GM21515 (cell line): ENCODE results near the gene VASN.

Source experiments
- ATAC-seq: cut with Tn5 transposase; IDR thresholded peaks from one replicate; pipeline ENCODE4 v1.9.1; 2021; ENCODE audit not compliant: unreplicated experiment

The VASN gene

DNA sequence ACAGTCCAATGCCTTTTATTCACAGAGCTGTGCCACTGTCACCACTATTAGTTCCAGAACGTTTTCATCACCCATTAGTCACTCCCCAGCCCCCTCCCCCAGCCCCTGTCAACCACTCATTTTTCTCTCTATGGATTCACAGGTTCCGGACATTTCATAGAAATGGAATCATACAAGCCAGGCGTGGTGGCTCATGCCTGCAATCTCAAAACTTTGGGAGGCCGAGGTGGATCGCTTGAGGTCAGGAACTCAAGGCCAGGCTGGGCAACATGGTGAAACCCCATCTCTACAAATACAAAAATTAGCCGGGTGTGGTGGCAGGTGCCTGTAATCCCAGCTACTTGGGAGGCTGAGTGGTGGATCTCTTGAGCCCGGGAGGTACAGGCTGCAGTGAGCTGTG, 19.8 kb upstream of the VASN start:
- ATAC-seq: no peak

DNA sequence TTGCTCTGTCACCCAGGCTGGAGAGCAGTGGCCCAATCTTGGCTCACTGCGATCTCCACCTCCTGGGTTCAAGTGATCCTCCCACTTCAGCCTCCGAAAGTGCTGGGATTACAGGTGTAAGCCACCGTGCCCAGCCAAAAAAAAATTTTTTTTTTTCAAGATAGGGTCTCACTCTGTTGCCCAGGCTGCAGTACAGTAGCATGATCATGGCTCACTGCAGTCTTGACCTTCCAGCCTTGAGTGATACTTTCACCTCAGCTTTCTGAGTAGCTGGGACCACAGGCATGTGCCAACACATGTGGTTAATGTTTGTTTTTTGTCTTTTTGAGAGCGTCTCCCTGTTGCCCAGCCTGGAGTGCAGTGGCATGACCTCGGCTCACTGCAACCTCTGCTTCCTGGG, 18.8 kb upstream of the VASN start:
- ATAC-seq: no peak

DNA sequence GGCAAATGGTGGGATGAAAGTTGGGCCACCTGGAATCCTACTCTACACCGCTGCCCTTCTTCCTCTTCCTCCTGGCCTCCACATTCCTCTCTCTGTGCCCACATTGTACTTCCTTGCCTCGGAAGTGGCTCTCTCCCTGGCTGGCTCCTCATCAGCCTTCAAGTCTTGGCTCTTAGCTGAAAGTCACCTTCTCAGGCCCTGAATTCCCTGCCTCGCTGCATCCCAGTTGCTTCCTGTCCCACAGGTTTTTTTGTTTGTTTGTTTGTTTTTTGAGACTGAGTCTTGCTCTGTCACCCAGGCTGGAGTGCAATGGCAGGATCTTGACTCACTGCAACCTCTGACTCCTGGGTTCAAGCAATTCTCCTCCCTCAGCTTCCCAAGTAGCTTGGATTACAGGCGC, 18.0 kb upstream of the VASN start:
- ATAC-seq: no peak

GRCh38 chr16:4354512-4355409, 16.9 kb upstream of the VASN start:
- no peak for ATAC-seq

DNA sequence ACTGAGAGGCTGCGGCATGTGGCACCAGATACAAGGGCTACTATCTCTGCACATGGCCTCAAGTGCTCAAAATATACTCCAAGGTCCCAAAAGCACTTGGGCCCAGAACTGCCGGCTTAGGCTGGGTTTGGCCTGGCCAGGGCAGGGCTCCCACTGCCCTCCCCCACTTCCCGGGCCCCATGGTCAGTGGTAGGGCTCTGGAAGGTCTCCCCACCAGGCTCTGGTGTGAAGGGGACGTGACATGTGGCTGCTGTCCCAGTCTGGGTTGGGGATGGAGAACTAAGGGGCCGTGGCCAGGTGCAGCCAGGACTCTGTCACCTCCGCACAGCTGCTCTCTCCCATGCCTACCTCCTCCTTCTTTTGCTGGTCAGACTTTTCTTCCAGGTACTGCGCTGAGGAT, 14.8 kb upstream of the VASN start:
- ATAC-seq: no peak

- ATAC-seq: no peak
Observed at GRCh38 chr16:4358236-4358635, 13.4 kb upstream of the VASN start.

GRCh38 chr16:4358831-4359561, 12.7 kb upstream of the VASN start:
- ATAC-seq: no peak

DNA sequence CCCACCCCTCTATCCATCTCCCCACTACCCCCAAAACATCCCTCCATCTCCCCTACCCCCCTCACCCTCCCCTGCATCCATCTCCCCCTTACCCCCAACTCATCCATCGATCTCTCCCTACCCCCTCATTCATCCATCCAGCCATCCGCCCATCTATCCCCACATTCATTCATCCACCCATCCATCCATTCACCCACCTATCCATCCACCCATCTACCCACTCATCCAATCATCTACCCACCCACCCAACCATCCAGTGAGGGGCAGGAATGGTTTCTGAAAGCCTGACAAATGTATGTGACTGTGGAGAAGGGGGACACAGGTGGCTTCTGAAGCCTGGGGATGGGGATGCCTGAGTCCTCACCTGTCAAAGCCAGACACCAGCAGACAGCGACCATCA, 11.7 kb upstream of the VASN start:
- no peak for ATAC-seq

DNA sequence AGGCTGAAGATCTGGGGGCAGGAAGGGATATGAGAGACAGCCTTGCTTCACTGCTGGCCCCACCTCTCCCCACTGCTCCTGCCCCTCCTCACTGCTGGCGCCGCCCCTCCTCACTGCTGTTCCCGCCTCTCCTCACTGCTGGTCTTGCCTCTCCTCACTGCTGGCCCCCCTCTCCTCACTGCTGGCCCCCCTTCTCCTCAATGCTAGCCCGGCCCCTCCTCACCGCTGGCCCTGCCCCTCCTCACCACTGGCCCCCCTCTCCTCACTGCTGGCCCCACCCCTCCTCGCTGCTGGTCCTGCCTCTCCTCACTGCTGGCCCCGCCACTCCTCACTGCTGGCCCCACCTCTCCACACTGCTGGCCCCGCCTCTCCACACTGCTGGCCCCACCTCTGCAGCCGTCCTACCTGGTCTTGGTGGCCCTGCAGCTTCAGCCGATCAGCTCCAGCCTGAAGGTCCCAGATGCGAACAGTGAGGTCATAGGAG, 11.1 kb upstream of the VASN start:
- ATAC-seq: no peak

GRCh38 chr16:4361033-4361943, 10.4 kb upstream of the VASN start:
- ATAC-seq: no peak

GRCh38 chr16:4361944-4362311, 9.7 kb upstream of the VASN start:
- no peak for ATAC-seq

- no peak for ATAC-seq
Observed at GRCh38 chr16:4362476-4363135, 9.0 kb upstream of the VASN start.

DNA sequence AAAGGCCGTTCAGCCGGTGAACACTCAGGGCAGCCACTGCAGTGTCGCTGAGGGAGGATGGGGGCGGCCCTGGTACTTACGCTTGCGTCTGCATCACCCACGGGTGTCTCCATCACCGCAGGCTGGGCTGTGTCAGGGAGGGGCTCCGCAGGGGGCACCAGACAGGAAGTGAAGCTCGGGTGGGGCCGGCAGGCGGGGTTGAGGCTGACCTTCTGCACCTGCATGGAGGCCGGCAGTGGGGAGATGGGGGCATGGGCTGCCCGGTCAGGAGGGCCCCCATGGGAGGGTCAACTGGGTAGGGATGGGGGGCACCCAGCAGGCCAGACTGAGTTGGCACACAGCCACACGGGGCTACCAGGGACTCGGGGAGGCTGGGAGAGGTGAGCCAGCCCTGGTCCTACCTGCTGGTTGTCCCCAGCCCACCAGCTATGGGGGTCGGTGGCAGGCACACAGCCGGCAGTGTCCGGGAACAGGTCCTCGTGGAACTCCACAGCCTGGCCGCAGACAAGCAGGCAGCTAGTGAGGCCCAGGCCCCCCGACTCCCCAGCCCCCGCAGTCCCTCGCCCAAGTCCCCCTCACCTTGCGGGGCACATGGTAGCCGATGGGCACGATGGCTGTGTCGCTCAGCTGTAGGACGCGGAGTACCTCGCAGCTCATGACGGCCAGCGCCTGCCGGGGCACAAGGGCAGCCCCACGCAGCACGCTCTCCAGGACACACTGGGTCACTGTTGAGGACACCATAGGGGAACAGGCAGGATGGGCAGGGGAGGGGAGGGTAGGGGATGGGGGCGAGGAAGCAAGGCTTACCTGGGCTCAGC, 7.2 kb upstream of the VASN start:
- ATAC-seq: no peak

- no peak for ATAC-seq
Observed at GRCh38 chr16:4365014-4365406, 6.6 kb upstream of the VASN start.

GRCh38 chr16:4365615-4366014, 6.0 kb upstream of the VASN start:
- ATAC-seq: no peak

DNA sequence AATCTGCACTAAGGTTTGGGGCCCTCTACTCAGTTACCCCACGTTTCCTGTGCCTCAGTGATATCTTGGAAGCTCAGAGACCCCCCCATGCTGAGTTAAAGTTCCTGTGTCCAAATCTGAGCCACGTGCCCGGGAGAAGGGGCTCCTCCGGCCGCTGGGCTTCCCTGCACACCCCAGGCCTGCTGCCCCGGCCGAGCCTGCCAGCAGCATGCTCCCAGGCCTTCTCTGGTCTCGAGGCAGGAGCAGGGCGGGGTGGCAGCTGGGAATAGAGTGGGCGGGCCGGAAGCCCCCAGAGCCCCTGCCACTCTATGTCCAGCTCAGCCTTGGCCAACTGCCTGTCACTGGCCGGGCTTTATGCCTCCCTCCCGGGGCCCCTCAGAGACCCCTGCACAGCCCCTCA, 5.6 kb upstream of the VASN start:
- ATAC-seq: no peak

DNA sequence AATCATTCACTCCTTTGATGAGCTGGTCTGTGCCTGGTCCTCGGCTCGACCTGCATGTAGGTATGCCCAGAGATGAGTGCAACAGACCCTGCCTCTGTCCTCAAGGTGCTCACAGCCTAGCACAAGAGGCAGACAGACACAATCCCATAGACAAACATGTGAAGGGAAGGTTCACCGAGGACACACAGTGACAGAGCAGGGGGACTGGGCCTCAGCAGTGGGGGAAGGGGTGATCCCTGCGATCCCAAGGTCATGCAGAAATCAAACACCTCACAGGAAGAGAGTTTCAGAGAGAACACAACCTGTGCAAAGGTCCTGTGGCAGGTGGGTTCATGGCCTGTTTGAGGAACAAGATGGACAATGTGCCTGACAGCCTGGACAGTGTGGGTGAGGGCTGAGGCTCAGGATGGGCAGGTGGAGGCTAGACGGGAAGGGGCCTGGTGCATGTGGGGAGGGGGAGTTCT, 4.2 kb upstream of the VASN start:
- no peak for ATAC-seq

- ATAC-seq: no peak
Observed at GRCh38 chr16:4369007-4369733, 2.5 kb upstream of the VASN start.

GRCh38 chr16:4370151-4370550, 1.5 kb upstream of the VASN start:
- ATAC-seq: no peak
